RKO (cell line): ENCODE data around the gene TGIF2.

Experiments
- DNase-seq: peaks from one replicate; pipeline ENCODE4 v3.0.0-alpha.2; 2016; ENCODE audit warnings: low spot score

Gene TGIF2

GRCh38 chr20:36573103-36573797 is at the start of gene TGIF2:
Gene TGIF2, plus strand, starts transcription at chr20:36573597. Its CDS starts 5,178 bp downstream, at chr20:36578775.
- peak; percentile 85 for DNase-seq

GRCh38 chr20:36525620-36526365 is 47.6 kb upstream of the TGIF2 start:
- DNase-seq: no peak

GRCh38 chr20:36526521-36527011 is 46.8 kb upstream of the TGIF2 start:
- no peak for DNase-seq

GRCh38 chr20:36527331-36528125 is 45.9 kb upstream of the TGIF2 start:
- no peak for DNase-seq

- no peak for DNase-seq
Observed at GRCh38 chr20:36528176-36528874, 45.1 kb upstream of the TGIF2 start.

GRCh38 chr20:36528875-36529417 is 44.5 kb upstream of the TGIF2 start:
- no peak for DNase-seq

- DNase-seq: no peak
Observed at GRCh38 chr20:36532388-36532787, 41.0 kb upstream of the TGIF2 start.

GRCh38 chr20:36532822-36533221 is 40.6 kb upstream of the TGIF2 start:
- DNase-seq: no peak

GRCh38 chr20:36538026-36538722 is 35.2 kb upstream of the TGIF2 start:
- DNase-seq: no peak

- no peak for DNase-seq
Observed at GRCh38 chr20:36540551-36541211, 32.7 kb upstream of the TGIF2 start.

- DNase-seq: peak; percentile 77
Observed at GRCh38 chr20:36541227-36541767, 32.1 kb upstream of the TGIF2 start, which contains the start of gene MYL9. Gene MYL9, plus strand, starts transcription at chr20:36541519. Its CDS starts 3,366 bp downstream, at chr20:36544885.

GRCh38 chr20:36541768-36542488 is 31.5 kb upstream of the TGIF2 start:
- DNase-seq: peak; percentile 32

- no peak for DNase-seq
Observed at GRCh38 chr20:36542516-36543183, 30.7 kb upstream of the TGIF2 start.

GRCh38 chr20:36543184-36544133 is 29.9 kb upstream of the TGIF2 start:
- no peak for DNase-seq

- DNase-seq: peak; percentile 50
Observed at GRCh38 chr20:36544134-36545018, 29.0 kb upstream of the TGIF2 start.

- no peak for DNase-seq
Observed at GRCh38 chr20:36546111-36546736, 27.2 kb upstream of the TGIF2 start.
